ENCODE results near the gene PLK5. TPM values are rescaled to one million over a fixed set of nuclear protein-coding genes. Genes with fewer than 3 reads are reported as not detected.

Gene PLK5
- total RNA-seq, 1 experiment from 2014 or later: 0.57 TPM

DNA sequence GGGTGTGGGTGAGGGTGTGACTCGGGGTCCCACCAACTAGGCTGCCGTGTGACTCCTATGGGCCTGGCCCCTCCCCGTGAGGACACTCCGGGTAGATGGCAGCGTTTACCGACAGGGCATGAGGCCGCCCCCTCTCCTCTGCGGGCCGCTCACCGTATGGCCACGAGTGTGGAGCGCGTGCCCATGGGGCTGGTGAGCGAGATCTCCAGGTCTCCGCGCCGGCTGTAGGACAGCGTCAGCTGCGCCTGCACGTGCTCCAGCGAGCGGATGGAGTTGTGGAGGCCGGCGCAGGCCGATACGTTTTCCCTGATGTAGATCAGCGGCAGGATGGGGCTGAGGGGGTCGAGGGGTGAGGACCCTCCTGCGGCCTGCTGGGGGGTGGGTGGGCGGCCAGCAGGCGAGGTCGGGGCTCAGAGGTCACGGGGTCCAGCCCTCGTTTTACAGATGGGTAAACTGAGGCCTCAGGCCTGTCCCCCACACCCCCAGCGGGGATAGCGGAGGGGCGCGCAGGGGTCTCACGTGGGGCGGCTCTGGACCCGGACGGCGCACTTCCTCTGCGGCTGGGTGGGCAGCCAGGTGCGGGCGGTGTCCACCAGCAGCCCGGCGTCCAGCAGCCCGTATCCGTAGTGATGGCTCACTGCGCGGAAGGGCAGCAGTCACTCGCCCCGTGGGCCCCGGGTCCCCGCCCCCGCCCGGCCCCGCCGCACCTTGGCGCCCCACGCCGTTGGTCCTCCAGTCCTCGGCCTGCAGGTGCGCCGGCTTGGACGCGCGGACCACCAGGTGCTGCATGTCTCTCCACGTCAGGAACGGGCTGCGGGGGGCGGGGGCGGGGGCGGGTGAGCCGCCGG, 40.5 kb upstream of the PLK5 start:
- Histone ChIP-seq H3K79me1 (ENCODE audit: insufficient read depth, low read depth, low read length, poor library complexity, severe bottlenecking) (no peaks in the 10 kb centered on the region), H3K14ac (ENCODE audit: insufficient read depth, low read length) (no peak overlapping the region; the same call in 1 of the 2 replicates), H2BK120ac (ENCODE audit: low read depth, low read length, poor library complexity, severe bottlenecking) (no peak overlapping the region), H4K20me1 (ENCODE audit: control insufficient read depth, insufficient read depth, insufficient read length) (no peaks in the 10 kb centered on the region), H3K56ac (ENCODE audit: insufficient read length, low read depth, low read length) (no peak overlapping the region), H2BK12ac (ENCODE audit: insufficient read length, low read depth, low read length) (no peak overlapping the region), H4K91ac (ENCODE audit: insufficient read length, low read depth, low read length) (no peak overlapping the region), H2BK20ac (ENCODE audit: low read depth, low read length, poor library complexity, severe bottlenecking) (no peak overlapping the region), H2AFZ (ENCODE audit: low read length) (no peak overlapping the region), H3K4me2 (ENCODE audit: insufficient read depth, insufficient read length, low read length) (no peak overlapping the region), H3K23me2 (ENCODE audit: insufficient read length, low read depth, low read length, poor library complexity, severe bottlenecking) (peaks cover 3% of the 10 kb centered on the region), H2BK5ac (ENCODE audit: insufficient read length, low read length) (no peak overlapping the region), H3T11ph (ENCODE audit: low read length) (no peak overlapping the region), H3K27ac (ENCODE audit: insufficient read length, low read depth, low read length) (no peak overlapping the region), H3K79me2 (ENCODE audit: insufficient read depth, low read length) (no peaks in the 10 kb centered on the region), H3K9ac (ENCODE audit: extremely low read depth, insufficient read length, low read length) (no peak overlapping the region), H2AK5ac (ENCODE audit: insufficient read length, low read length) (no peak overlapping the region), H3K23ac (ENCODE audit: insufficient read length, low read depth, low read length) (no peak overlapping the region), H3K4me1 (ENCODE audit: insufficient read depth, low read length) (no peaks in the 10 kb centered on the region), H4K8ac (replicated peaks; ENCODE audit: insufficient read length, low read depth, low read length) (no peak overlapping the region), H3K27me3 (ENCODE audit: insufficient read depth, low read length) (no peaks in the 10 kb centered on the region), H4K5ac (ENCODE audit: insufficient read length, low read depth, low read length) (no peak overlapping the region), H2BK15ac (ENCODE audit: low read depth, low read length) (no peak overlapping the region), H3K4ac (ENCODE audit: low read depth, low read length) (no peak overlapping the region), H3K9me3 (ENCODE audit: control insufficient read depth, low read depth, low read length) (no peaks in the 10 kb centered on the region), H3K18ac (ENCODE audit: insufficient read length, low read depth, low read length) (no peak overlapping the region)
- H3K27me3 Mint-ChIP-seq (ENCODE audit: low read depth): no peaks in the 10 kb centered on the region; the same call in 1 of the 2 replicates
- TF ChIP-seq, protein P1, sequence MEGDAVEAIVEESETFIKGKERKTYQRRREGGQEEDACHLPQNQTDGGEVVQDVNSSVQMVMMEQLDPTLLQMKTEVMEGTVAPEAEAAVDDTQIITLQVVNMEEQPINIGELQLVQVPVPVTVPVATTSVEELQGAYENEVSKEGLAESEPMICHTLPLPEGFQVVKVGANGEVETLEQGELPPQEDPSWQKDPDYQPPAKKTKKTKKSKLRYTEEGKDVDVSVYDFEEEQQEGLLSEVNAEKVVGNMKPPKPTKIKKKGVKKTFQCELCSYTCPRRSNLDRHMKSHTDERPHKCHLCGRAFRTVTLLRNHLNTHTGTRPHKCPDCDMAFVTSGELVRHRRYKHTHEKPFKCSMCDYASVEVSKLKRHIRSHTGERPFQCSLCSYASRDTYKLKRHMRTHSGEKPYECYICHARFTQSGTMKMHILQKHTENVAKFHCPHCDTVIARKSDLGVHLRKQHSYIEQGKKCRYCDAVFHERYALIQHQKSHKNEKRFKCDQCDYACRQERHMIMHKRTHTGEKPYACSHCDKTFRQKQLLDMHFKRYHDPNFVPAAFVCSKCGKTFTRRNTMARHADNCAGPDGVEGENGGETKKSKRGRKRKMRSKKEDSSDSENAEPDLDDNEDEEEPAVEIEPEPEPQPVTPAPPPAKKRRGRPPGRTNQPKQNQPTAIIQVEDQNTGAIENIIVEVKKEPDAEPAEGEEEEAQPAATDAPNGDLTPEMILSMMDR (conservative IDR thresholded peaks at IDR 0.05): no peak
- peaks cover 0 to 1% of the 10 kb centered on the region in 2 experiments; a peak in 2 of 4 replicates for H3K4me1 Mint-ChIP-seq
- H3K36me3 Mint-ChIP-seq (ENCODE audit: insufficient read depth in 1 of 3, low read depth in 3 of 3): peaks cover 0 to 4% (median 0%) of the 10 kb centered on the region in 3 experiments; a peak in 2 of 7 replicates
- DNase-seq: peak; percentile 30
- H3K9me3 Mint-ChIP-seq: no peaks in the 10 kb centered on the region
- H3K4me3 Mint-ChIP-seq: no peak overlapping the region
- H3K27ac Mint-ChIP-seq: no peak overlapping the region
- no CpG with 5 or more reads among the region's 77 CpGs for WGBS (ENCODE audit: extremely low coverage, insufficient read length, low lambda C conversion rate)
